NCI-H1930 (cell line): ENCODE data around the gene SPINK13.
"Not testable (repeated sequence)": the region's sequence is repeated elsewhere in the genome, so short reads cannot be mapped to it uniquely, and the experiment has no call there.

Experiments used
- DNase-seq, 2 experiments: peaks; one replicate each; lab custom pipeline; 2025; lab: John Stamatoyannopoulos, UW

SPINK13 gene

GRCh38 chr5:148312153-148312552, 43.6 kb downstream of the SPINK13 start, which contains the start of gene SPINK7:
Gene SPINK7 (plus strand): TSS chr5:148312423. CDS start chr5:148312484, 61 bp downstream.
- DNase-seq = no peak

DNA sequence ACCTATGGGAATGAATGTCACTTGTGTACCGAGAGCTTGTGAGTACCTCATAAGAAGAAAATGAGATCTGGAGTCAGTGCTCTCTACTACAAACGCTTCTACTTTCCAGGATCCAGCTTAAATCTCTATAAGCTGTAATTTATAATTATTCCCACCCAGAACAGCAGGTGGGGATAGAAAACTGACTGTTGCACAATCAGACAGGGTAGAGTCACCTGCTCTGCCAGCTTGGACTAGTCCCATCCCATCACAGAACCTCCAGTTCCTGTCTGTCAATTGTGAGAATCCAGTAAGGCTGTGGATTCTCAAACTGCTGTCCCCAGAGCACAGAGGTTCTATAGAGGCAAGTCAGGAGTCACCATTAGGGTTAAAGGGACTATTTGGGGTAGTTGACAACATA, 45.6 kb downstream of the SPINK13 start:
- no peak for DNase-seq

GRCh38 chr5:148314731-148315130, 46.1 kb downstream of the SPINK13 start:
- no peak for DNase-seq

DNA sequence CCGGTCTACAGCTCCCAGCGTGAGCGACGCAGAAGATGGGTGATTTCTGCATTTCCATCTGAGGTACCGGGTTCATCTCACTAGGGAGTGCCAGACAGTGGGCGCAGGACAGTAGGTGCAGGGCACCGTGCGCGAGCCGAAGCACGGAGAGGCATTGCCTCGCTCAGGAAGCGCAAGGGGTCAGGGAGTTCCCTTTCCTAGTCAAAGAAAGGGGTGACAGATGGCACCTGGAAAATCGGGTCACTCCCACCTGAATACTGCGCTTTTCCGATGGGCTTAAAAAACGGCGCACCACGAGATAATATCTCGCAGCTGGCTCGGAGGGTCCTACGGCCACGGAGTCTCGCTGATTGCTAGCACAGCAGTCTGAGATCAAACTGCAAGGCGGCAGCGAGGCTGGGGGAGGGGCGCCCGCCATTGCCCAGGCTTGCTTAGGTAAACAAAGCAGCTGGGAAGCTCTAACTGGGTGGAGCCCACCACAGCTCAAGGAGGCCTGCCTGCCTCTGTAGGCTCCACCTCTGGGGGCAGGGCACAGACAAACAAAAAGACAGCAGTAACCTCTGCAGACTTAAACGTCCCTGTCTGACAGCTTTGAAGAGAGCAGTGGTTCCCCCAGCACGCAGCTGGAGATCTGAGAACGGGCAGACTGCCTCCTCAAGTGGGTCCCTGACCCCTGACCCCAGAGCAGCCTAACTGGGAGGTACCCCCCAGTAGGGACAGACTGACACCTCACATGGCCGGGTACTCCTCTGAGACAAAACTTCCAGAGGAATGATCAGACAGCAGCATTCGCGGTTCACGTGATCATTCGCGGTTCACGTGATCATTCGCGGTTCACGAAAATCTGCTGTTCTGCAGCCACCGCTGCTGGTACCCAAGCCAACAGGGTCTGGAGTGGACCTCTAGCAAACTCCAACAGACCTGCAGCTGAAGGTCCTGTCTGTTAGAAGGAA, 51.7 kb downstream of the SPINK13 start:
- DNase-seq = not testable (repeated sequence)

- no peak for DNase-seq
Observed at GRCh38 chr5:148333262-148333849, 64.8 kb downstream of the SPINK13 start.

GRCh38 chr5:148335259-148335658, 66.7 kb downstream of the SPINK13 start, which contains the start of gene SPINK9:
Gene SPINK9 (plus strand): TSS chr5:148335559. CDS start chr5:148335614, 55 bp downstream.
- no peak for DNase-seq
